ENCODE data around the gene MASP2.
"Not testable (repeated sequence)": the region's sequence is repeated elsewhere in the genome, so short reads cannot be mapped to it uniquely, and the experiment has no call there.

MASP2 gene

DNA sequence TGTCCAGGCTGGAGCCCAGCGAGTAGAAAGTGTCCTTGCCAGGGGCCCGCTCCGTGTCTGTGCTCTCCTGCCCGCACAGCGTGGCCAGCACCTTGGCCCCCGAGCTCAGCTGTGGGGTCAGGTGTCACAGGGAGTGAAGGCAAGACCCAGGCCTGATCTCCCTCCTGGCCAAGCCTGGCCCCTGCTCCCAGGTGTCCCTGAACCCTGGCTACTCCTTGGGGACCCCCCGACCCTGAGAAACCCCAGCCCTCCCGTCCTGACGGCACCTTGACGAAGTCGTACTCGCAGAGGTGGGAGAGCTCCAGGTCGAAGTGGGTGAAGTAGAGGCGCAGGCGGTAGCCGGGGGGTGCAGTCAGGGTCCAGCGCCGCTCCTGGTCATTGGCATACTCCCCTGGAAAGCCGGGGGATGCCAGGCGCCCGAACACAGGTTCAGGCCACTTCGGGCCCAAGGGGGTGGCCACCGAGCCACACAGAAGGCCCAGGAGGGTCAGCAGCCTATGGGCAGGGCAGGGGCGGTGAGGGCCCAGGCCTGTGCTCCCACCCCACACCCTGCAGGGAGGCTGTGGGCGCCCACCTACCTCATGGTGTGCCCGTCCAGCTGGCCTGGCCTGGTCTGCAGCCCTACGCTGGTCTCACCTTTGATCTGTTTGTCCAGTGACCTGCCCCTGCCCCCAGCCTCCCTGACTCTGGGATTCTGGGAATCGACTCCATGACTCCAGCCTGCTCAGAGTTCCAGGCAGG, at the start of gene MASP2:
Gene MASP2, minus strand, starts transcription at position 615 of the 741 bp plus-strand sequence. Its CDS starts 32 bp downstream, at position 583.
- no peaks in the 10 kb centered on the region for H3K27me3 ChIP-seq (ENCODE audit: control insufficient read depth, insufficient read depth, low read length)
- no peak for DNase-seq (ENCODE audit: low read depth, low spot score)
- no peaks in the 10 kb centered on the region for H3K36me3 ChIP-seq (ENCODE audit: control insufficient read depth, insufficient read depth, low read length)
- H3K4me1 ChIP-seq (ENCODE audit: control insufficient read depth, insufficient read depth, low read length) = no peaks in the 10 kb centered on the region
- H3K27ac ChIP-seq (ENCODE audit: low read length) = no peak within 1 kb of the TSS
- no CpG with 5 or more reads among the region's 28 CpGs for WGBS (ENCODE audit: insufficient coverage, insufficient read length)
- no peaks in the 10 kb centered on the region for H3K9me3 ChIP-seq (ENCODE audit: control insufficient read depth, insufficient read depth, low read length)
- no peak within 1 kb of the TSS for H3K4me3 ChIP-seq (ENCODE audit: low read length)

GRCh38 chr1:11083784-11084183, 36.7 kb upstream of the MASP2 start:
- H3K36me3 ChIP-seq (ENCODE audit: control insufficient read depth, insufficient read depth, low read length) = peaks cover 30% of the 10 kb centered on the region; the same call in 1 of the 2 replicates
- not testable (repeated sequence) for H3K9me3 ChIP-seq (ENCODE audit: control insufficient read depth, insufficient read depth, low read length); H3K4me3 ChIP-seq (ENCODE audit: low read length); H3K27me3 ChIP-seq (ENCODE audit: control insufficient read depth, insufficient read depth, low read length); H3K4me1 ChIP-seq (ENCODE audit: control insufficient read depth, insufficient read depth, low read length); H3K27ac ChIP-seq (ENCODE audit: low read length); DNase-seq (ENCODE audit: low read depth, low spot score)
- WGBS (ENCODE audit: insufficient coverage, insufficient read length) = no CpG with 5 or more reads among the region's 3 CpGs

DNA sequence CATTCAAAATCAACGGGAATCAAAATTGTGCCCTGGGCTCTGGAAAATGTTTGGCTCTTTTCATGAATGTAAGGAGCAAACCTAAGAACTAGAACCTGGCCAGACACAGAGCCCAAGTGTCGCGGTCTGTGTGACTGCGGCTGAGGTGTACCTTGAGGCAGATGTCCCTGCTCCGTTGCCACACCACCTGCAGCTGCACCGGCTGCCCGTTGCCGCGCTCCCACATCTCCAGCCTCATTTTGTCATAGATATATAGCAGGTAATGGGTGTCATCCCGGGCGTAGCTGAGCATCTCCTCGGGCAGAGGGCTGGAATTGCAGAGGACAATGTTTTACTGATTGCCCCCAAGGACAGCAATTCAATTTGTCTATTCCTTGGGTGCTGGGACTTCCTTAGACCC, 33.9 kb upstream of the MASP2 start:
- no peaks in the 10 kb centered on the region for H3K4me1 ChIP-seq (ENCODE audit: control insufficient read depth, insufficient read depth, low read length)
- no peaks in the 10 kb centered on the region for H3K9me3 ChIP-seq (ENCODE audit: control insufficient read depth, insufficient read depth, low read length)
- peaks cover 29% of the 10 kb centered on the region; the same call in 1 of the 2 replicates for H3K36me3 ChIP-seq (ENCODE audit: control insufficient read depth, insufficient read depth, low read length)
- no peak overlapping the region for H3K4me3 ChIP-seq (ENCODE audit: low read length)
- no peak overlapping the region for H3K27ac ChIP-seq (ENCODE audit: low read length)
- DNase-seq (ENCODE audit: low read depth, low spot score) = no peak
- no peaks in the 10 kb centered on the region; the same call in 1 of the 2 replicates for H3K27me3 ChIP-seq (ENCODE audit: control insufficient read depth, insufficient read depth, low read length)
- WGBS (ENCODE audit: insufficient coverage, insufficient read length) = no CpG with 5 or more reads among the region's 12 CpGs

- no peak for DNase-seq (ENCODE audit: low read depth, low spot score)
- H3K4me3 ChIP-seq (ENCODE audit: low read length) = no peak overlapping the region
- peaks cover 40% of the 10 kb centered on the region; the same call in 1 of the 2 replicates for H3K36me3 ChIP-seq (ENCODE audit: control insufficient read depth, insufficient read depth, low read length)
- H3K4me1 ChIP-seq (ENCODE audit: control insufficient read depth, insufficient read depth, low read length) = no peaks in the 10 kb centered on the region
- H3K9me3 ChIP-seq (ENCODE audit: control insufficient read depth, insufficient read depth, low read length) = no peaks in the 10 kb centered on the region
- no peak overlapping the region for H3K27ac ChIP-seq (ENCODE audit: low read length)
- no CpG with 5 or more reads among the region's 2 CpGs for WGBS (ENCODE audit: insufficient coverage, insufficient read length)
- H3K27me3 ChIP-seq (ENCODE audit: control insufficient read depth, insufficient read depth, low read length) = no peaks in the 10 kb centered on the region; the same call in 1 of the 2 replicates
Measured at GRCh38 chr1:11078631-11079030, 31.6 kb upstream of the MASP2 start.

GRCh38 chr1:11073398-11073797, 26.4 kb upstream of the MASP2 start:
- no CpG with 5 or more reads among the region's 7 CpGs for WGBS (ENCODE audit: insufficient coverage, insufficient read length)
- not testable (repeated sequence) for H3K9me3 ChIP-seq (ENCODE audit: control insufficient read depth, insufficient read depth, low read length); H3K27me3 ChIP-seq (ENCODE audit: control insufficient read depth, insufficient read depth, low read length); DNase-seq (ENCODE audit: low read depth, low spot score); H3K4me1 ChIP-seq (ENCODE audit: control insufficient read depth, insufficient read depth, low read length); H3K4me3 ChIP-seq (ENCODE audit: low read length); H3K27ac ChIP-seq (ENCODE audit: low read length)
- H3K36me3 ChIP-seq (ENCODE audit: control insufficient read depth, insufficient read depth, low read length) = peaks cover 52% of the 10 kb centered on the region

DNA sequence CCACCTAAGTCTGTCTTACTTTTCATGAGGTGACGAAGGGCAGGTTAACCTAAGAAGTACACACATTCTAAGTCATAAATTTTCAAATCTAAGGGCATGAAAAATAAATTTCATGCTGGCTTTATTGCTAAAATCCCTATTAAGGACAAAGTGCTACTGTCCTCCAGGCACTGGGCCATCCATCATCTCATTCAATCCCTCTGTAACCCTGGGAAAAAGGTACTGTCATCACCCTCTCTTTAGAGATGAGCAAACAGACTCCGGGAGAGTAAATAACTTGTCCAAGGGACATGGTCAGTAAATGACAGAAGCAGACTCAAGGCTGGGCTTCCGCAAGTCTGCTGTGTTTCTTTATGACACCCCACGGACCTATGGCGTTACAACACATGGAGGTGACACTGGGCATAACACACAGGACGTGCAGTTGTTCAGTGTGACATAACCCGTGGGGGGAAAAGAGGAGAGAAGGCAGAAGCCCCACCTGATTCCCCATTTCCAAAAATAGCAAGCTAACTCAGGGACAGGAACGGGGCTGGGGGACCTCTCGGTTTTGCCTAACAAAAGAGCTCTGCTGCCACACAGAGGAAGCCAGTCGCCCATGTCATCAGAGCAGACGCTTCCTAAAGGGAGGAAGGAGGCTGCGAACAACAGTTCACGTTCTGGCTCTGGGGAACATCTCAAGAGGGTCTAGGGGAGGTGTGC, 25.3 kb upstream of the MASP2 start:
- Histone ChIP-seq H3K36me3 (ENCODE audit: control insufficient read depth, insufficient read depth, low read length) (peaks cover 60% of the 10 kb centered on the region), H3K4me3 (ENCODE audit: low read length) (no peak overlapping the region), H3K4me1 (ENCODE audit: control insufficient read depth, insufficient read depth, low read length) (no peaks in the 10 kb centered on the region), H3K9me3 (ENCODE audit: control insufficient read depth, insufficient read depth, low read length) (no peaks in the 10 kb centered on the region), H3K27ac (ENCODE audit: low read length) (no peak overlapping the region), H3K27me3 (ENCODE audit: control insufficient read depth, insufficient read depth, low read length) (no peaks in the 10 kb centered on the region; the same call in 1 of the 2 replicates)
- WGBS (ENCODE audit: insufficient coverage, insufficient read length) = no CpG with 5 or more reads among the region's 13 CpGs
- no peak for DNase-seq (ENCODE audit: low read depth, low spot score)

DNA sequence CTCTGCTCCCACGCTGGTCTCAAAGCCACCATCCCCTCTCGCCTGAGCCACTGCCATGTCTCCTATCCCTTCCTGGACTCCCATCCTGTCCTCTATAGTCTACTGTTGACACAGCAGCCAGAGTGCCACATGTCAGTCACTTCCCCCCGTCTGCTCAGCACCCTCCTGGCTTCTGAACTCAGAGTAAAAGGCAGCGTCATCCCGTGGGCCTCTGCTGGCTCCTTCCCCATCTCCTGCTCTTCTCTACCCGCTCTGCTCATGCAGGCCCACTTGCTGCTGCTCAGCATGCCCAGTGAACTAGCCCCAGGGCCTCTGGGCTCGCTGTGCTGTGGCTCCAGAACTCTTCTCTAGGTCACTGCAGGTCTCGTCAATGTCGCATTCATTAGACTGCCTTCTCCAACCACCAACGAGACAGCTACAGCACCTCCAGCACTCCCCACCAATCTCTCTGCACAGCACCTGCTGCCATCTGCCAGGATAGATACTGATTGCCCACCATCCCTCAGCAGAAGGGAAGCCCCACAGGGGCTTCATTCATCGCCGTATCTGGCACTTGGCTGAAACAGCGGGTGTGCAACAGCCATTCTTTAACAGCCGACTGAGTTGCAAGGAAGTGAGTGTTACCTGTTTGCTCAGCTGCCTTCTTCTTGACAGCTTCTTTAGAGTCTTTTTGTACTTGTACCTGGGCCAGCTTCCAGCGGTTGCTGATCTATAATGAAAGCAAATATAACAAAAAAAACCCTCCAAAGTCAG, 24.6 kb upstream of the MASP2 start:
- Histone ChIP-seq H3K4me3 (ENCODE audit: low read length) (no peak overlapping the region), H3K27me3 (ENCODE audit: control insufficient read depth, insufficient read depth, low read length) (no peaks in the 10 kb centered on the region; the same call in 1 of the 2 replicates), H3K27ac (ENCODE audit: low read length) (no peak overlapping the region), H3K36me3 (ENCODE audit: control insufficient read depth, insufficient read depth, low read length) (peaks cover 60% of the 10 kb centered on the region), H3K4me1 (ENCODE audit: control insufficient read depth, insufficient read depth, low read length) (no peaks in the 10 kb centered on the region), H3K9me3 (ENCODE audit: control insufficient read depth, insufficient read depth, low read length) (no peaks in the 10 kb centered on the region)
- WGBS (ENCODE audit: insufficient coverage, insufficient read length) = no CpG with 5 or more reads among the region's 15 CpGs
- DNase-seq (ENCODE audit: low read depth, low spot score) = no peak

GRCh38 chr1:11070876-11071275, 23.8 kb upstream of the MASP2 start:
- Histone ChIP-seq H3K27me3 (ENCODE audit: control insufficient read depth, insufficient read depth, low read length) (no peaks in the 10 kb centered on the region), H3K4me3 (ENCODE audit: low read length) (no peak overlapping the region), H3K27ac (ENCODE audit: low read length) (no peak overlapping the region), H3K4me1 (ENCODE audit: control insufficient read depth, insufficient read depth, low read length) (no peaks in the 10 kb centered on the region), H3K36me3 (ENCODE audit: control insufficient read depth, insufficient read depth, low read length) (peaks cover 54% of the 10 kb centered on the region), H3K9me3 (ENCODE audit: control insufficient read depth, insufficient read depth, low read length) (no peaks in the 10 kb centered on the region)
- WGBS (ENCODE audit: insufficient coverage, insufficient read length) = no CpG with 5 or more reads among the region's 11 CpGs
- no peak for DNase-seq (ENCODE audit: low read depth, low spot score)

DNA sequence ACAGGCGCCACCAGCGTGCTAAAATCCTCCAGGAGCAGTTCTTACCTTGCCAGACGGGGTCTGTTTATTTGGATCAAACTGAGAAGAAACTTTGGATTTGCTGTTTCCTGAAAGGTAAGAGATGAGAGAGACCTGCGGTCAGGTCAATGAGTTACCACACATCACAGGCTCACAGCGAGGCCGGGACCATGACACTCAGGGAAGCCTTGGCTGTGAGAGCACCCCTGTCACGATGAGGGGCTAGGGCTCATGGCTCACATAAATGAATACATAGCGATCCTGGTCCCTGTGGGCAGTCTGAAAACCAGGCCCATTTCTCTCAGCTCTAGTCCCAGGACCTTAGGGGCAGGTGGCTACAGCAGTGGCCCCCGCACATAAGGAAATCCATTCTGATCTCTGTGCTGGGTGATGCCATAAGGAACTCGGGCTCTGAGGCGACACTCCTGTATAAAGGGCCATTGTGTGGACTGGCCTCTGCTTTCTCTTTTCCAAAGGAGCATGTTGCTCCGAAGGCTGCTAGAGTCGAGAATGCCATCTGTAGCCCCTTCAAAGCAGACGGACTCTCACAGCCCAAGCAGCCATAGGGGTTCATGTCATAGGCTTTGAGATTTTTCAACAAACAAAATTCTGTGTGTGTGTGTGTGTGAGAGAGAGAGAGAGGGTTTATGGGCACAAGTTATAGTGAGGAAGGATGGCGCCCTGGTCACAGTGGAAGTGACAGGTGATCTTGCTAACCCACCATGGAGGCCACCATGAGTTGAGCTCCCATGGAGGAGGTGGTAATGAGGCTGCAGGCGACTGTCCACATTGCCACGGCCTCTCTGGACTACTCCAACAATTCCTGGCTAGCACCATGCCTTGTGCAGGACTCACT, 21.8 kb upstream of the MASP2 start:
- DNase-seq (ENCODE audit: low read depth, low spot score) = no peak
- H3K9me3 ChIP-seq (ENCODE audit: control insufficient read depth, insufficient read depth, low read length) = no peaks in the 10 kb centered on the region
- no CpG with 5 or more reads among the region's 17 CpGs for whole genome bisulfite sequencing (ENCODE audit: insufficient coverage, insufficient read length)
- no peaks in the 10 kb centered on the region for H3K4me1 ChIP-seq (ENCODE audit: control insufficient read depth, insufficient read depth, low read length)
- H3K27me3 ChIP-seq (ENCODE audit: control insufficient read depth, insufficient read depth, low read length) = no peaks in the 10 kb centered on the region
- peaks cover 47% of the 10 kb centered on the region for H3K36me3 ChIP-seq (ENCODE audit: control insufficient read depth, insufficient read depth, low read length)
- H3K27ac ChIP-seq (ENCODE audit: low read length) = no peak overlapping the region
- no peak overlapping the region for H3K4me3 ChIP-seq (ENCODE audit: low read length)
